ENCODE measurements around the gene MEIG1.
A peak's percentile ranks its signal among the peaks of the same experiment; 100 is the strongest.
"Not testable (repeated sequence)": the region's sequence is repeated elsewhere in the genome, so short reads cannot be mapped to it uniquely, and the experiment has no call there.

The MEIG1 gene

DNA sequence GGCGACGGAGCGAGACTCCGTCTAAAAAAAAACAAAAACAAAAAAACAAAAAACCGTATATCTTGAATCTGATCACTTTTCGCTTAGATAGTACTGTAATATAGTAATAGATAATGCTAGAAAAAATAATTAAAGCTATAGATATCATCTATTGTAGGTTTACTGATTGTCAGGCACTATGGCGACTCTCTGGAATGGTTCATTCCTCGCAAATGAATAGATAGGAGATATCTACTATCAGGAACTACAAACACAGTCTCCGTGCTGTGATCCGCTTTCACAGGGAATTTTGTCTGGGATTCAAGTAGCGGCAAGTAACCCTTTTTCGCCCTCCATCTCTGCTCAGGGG lies 342 bp upstream of the MEIG1 start:
- no peak for DNase-seq

- no peak for DNase-seq
These were observed 8.7 kb downstream of the MEIG1 start for GRCh38 chr10:14967897-14968296.

DNA sequence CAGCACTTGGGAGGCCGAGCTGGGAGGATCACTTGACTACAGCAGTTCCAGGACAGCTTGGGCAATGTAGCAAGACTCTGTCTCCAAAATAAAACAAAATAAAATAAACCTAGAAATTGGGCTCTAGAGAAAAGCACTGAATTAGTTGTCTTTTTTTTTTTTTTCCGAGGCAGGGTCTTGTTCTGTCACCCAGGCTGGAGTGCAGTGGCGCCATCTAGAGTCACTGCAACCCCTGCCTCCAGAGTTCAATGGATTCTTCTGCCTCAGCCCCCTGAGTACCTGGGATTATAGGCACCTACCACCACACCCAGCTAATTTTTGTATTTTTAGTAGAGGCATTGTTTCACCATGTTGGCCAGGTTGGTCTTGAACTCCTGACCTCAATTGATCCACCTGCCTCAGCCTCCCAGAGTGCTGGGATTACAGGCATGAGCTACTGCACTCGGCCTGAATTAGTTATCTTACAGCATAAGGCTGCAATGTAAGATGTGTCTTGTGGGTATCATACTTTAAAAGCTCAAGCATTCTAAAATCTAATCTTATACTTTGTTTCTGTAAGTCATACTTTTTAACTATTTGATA lies 12.8 kb downstream of the MEIG1 start:
- no peak for DNase-seq

GRCh38 chr10:14974153-14974998 lies 15.2 kb downstream of the MEIG1 start:
- DNase-seq = not testable (repeated sequence)

DNA sequence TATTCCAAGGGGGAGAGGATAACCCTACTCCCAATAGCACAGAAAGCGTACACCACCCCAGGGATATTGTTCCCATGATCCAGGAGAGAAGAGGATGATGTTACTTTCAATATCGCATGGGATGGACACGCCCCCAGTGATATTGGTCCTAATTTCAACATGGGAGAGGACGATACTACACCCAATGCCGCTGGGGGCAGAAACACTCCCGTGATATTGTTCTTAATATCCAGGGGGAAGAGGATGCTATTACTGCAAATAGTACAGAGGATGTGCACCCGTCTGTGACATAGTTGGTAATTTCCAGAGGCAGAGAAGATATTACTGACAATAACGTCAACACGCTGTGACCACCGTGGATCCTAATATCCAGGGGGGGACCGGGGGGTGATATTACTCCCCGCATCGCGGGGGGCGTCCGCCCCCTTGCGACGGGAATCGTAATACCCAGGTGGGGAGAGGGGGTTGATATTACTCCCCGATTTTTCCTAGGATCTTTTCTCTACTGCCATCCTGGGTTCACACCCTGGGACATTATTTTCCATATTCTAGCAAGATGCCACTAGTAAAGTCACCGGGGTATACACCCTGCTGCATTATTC lies 16.6 kb downstream of the MEIG1 start:
- DNase-seq = no peak

- no peak for DNase-seq
These were observed 23.6 kb downstream of the MEIG1 start for GRCh38 chr10:14982744-14983143.

DNA sequence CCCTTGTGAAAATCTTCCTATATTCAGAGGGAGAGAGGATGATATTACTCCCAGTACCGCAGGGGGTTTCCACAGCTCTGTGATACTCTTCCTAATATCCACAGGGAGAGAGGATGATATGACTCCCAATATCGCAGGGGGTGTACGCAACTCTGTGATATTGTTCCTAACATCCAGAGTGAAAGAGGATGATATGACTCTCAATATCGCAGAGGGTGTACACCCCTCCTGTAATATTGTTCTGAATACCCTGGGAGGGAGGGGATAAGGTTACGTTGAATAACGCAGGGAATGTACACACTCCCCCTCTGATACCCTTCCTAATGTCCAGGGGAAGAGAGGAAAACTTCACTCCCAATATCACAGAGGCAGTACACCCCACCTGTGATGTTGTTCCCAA lies 30.4 kb downstream of the MEIG1 start:
- not testable (repeated sequence) for DNase-seq

DNA sequence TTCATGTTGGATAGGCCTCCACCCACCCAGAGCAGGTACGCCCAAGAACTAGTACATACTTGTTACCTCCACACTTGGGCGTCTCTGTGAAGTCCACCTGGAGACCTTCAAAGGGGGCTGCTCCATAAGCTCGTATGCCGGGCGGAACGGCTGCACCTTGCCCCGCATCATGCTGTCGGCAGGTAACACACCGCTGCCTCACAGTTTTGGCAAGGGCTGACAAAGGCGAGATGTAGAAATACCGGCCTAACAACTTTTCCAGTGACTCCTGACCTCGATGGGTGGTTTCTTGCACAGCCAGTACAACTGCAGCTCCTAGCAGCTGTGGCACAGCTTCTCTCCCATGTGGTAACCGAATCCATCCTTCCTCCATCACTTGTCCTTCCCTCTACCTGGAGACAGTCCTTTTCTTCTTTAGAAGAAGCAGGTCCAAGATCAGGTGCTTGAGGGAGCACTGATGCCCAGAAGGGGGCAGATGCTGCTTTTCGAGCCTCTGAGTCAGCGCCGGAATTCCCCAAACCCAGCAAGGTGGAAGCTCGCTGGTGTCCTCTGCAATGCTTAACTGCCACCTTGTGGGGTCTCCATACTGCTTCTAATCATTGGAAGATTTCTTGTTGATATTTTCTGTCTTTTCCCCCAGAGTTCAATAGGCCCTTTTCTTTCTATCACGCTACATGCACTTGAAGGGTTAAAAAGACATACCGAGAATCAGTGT lies 32.0 kb downstream of the MEIG1 start:
- peak; percentile 10 for DNase-seq

DNA sequence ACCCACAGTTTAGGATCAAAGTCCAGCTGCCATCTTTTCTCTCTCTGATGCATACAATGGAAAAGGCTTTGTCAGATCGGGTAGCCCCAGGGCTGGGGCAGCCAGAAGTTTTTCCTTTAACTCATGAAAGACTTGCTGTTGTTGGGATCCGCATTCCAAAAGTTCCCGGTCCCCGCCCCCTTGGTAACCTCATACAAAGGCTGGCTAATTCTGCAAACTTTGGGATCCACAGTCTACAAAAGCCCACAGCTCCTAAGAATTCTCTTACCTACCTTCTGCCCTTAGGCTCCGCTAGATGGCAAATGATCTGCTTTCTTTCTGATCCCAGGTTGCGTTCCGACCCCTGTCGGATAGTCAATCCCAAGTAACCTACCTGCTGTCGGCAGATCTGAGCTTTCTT lies 33.1 kb downstream of the MEIG1 start:
- not testable (repeated sequence) for DNase-seq

DNA sequence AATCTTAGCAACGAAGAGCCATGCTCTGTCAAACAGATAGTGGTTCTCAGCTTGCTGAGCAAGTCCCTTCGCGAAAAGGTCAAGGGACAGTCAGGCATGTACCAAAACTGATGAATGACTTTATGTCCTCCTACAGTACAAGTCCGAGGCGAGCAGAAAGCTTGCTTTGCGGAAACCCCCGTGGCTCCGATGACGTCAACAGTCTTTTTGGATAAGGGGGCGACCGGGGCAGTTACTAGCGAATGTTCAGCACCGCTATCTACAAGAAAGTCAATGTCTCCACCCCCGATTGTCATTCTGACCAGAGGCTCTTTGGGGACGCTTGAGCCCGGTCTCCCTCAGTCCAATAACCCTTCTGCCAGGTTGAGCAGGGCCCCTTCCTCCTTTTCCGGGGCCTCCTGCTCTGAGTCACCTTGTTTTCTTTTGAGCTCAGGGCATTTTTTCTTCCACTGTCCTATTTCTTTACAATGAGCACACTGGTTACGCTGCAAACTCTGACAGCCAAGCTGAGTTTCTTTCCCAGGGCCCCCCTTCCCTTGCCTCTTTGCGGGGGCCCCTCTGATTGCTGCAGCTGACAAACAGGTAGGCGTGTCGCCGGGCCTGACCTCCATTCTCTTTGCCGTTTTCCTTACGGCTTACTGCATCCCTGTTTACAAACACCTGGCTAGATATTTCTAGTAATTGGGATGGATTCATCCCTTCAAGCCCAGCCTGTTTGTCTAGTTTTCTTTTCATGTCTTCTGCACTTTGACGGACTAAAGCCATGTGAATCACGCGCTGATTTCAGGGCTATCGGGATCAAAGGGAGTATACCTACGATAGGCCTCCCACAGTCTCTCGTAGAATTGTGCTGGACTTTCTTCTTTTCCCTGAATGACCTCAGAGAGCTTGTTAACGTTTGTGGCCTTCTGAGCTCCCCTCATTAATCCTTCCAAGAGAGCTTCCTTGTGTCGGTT lies 34.6 kb downstream of the MEIG1 start:
- not testable (repeated sequence) for DNase-seq

DNA sequence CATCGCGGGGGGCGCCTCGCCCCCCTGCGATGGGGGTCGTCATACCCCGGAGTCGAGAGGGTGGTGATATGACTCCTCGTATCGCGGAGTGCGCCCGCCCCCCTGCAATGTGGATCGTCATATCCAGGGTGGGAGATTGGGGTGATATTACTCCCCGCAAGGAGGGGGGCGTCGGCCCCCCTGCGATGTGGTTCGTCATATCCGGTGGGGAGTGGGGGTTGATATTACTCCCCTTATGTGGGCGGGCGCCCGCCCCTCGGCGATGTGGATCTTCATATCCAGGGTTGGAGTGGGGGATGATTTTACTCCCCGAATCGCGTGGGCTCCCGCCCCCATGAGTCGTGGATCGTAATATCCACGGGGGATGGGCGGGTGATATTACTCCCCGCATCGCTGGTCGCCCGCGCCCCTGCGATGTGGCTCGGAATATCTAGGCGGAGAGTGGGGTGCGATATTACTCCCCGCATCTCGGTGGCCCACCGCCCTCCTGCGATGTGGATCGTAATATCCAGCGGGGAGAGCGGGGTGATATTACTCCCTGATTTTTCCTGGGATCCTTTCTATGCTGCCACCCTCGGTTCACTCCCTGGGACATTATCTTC lies 36.9 kb downstream of the MEIG1 start:
- no peak for DNase-seq

GRCh38 chr10:15013530-15013929 lies 54.3 kb downstream of the MEIG1 start:
- not testable (repeated sequence) for DNase-seq

- no peak for DNase-seq
These were observed 56.3 kb downstream of the MEIG1 start for GRCh38 chr10:15015451-15015850.

DNA sequence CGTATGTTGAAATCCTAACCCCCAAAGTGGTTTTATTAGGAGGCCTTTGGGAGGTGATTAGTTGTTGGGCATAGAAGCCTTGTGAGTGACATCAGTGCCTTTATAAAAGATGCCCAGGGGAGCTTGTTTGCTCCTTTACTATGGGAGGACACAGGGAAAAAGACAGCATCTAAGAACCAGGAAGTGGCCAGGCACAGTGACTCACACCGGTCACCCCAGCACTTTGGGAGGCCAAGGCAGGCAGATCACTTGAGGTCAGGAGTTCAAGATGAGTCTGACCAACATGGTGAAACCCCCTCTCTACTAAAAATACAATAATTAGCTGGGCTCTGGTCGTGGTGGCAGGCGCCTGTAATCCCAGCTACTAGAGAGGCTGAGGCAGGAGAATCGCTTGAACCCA lies 61.8 kb downstream of the MEIG1 start:
- not testable (repeated sequence) for DNase-seq

Measured in DMS 273 treated with DMSO at 0.1 percent for 48 hours (cell line).